Measurements from ENCODE around the gene ACSS1.

ACSS1 gene

GRCh38 chr20:25000268-25000801, 57.6 kb downstream of the ACSS1 start:
- H3K9me3 ChIP-seq (ENCODE audit: control insufficient read depth, insufficient read depth, low read length) = no peaks in the 10 kb centered on the region
- no peaks in the 10 kb centered on the region for H3K4me1 ChIP-seq (ENCODE audit: insufficient read depth, low read length)
- H3K36me3 ChIP-seq (ENCODE audit: insufficient read depth, low read length) = no peaks in the 10 kb centered on the region
- no peak overlapping the region for H3K9ac ChIP-seq (ENCODE audit: low read depth, low read length)

- Histone ChIP-seq H3K9ac (ENCODE audit: low read depth, low read length) (no peak overlapping the region), H3K9me3 (ENCODE audit: control insufficient read depth, insufficient read depth, low read length) (no peaks in the 10 kb centered on the region), H3K4me1 (ENCODE audit: insufficient read depth, low read length) (no peaks in the 10 kb centered on the region), H3K36me3 (ENCODE audit: insufficient read depth, low read length) (no peaks in the 10 kb centered on the region)
Observed at GRCh38 chr20:24999568-24999967, 58.4 kb downstream of the ACSS1 start.

GRCh38 chr20:24998631-24999445, 59.1 kb downstream of the ACSS1 start:
- no peaks in the 10 kb centered on the region for H3K4me1 ChIP-seq (ENCODE audit: insufficient read depth, low read length)
- H3K9ac ChIP-seq (ENCODE audit: low read depth, low read length) = no peak overlapping the region
- H3K36me3 ChIP-seq (ENCODE audit: insufficient read depth, low read length) = no peaks in the 10 kb centered on the region
- H3K9me3 ChIP-seq (ENCODE audit: control insufficient read depth, insufficient read depth, low read length) = no peaks in the 10 kb centered on the region

- Histone ChIP-seq H3K4me1 (ENCODE audit: insufficient read depth, low read length) (no peaks in the 10 kb centered on the region), H3K9me3 (ENCODE audit: control insufficient read depth, insufficient read depth, low read length) (no peaks in the 10 kb centered on the region), H3K36me3 (ENCODE audit: insufficient read depth, low read length) (no peaks in the 10 kb centered on the region), H3K9ac (ENCODE audit: low read depth, low read length) (no peak overlapping the region)
Observed at GRCh38 chr20:24998121-24998520, 59.8 kb downstream of the ACSS1 start.

GRCh38 chr20:24996449-24997377, 61.2 kb downstream of the ACSS1 start:
- Histone ChIP-seq H3K9me3 (ENCODE audit: control insufficient read depth, insufficient read depth, low read length) (no peaks in the 10 kb centered on the region), H3K9ac (ENCODE audit: low read depth, low read length) (no peak overlapping the region), H3K36me3 (ENCODE audit: insufficient read depth, low read length) (no peaks in the 10 kb centered on the region), H3K4me1 (ENCODE audit: insufficient read depth, low read length) (no peaks in the 10 kb centered on the region)

GRCh38 chr20:24995741-24996448, 62.0 kb downstream of the ACSS1 start:
- Histone ChIP-seq H3K36me3 (ENCODE audit: insufficient read depth, low read length) (no peaks in the 10 kb centered on the region), H3K4me1 (ENCODE audit: insufficient read depth, low read length) (0 out of 2 replicates have a peak, but pooled peaks cover 7% of the 10 kb centered on the region), H3K9me3 (ENCODE audit: control insufficient read depth, insufficient read depth, low read length) (no peaks in the 10 kb centered on the region), H3K9ac (ENCODE audit: low read depth, low read length) (no peak overlapping the region)

- Histone ChIP-seq H3K36me3 (ENCODE audit: insufficient read depth, low read length) (no peaks in the 10 kb centered on the region), H3K4me1 (ENCODE audit: insufficient read depth, low read length) (0 out of 2 replicates have a peak, but pooled peaks cover 8% of the 10 kb centered on the region), H3K9ac (ENCODE audit: low read depth, low read length) (no peak overlapping the region), H3K9me3 (ENCODE audit: control insufficient read depth, insufficient read depth, low read length) (no peaks in the 10 kb centered on the region)
Observed at GRCh38 chr20:24994470-24995368, 63.2 kb downstream of the ACSS1 start.

- Histone ChIP-seq H3K9ac (ENCODE audit: low read depth, low read length) (no peak overlapping the region), H3K36me3 (ENCODE audit: insufficient read depth, low read length) (peaks cover 3% of the 10 kb centered on the region; the same call in 1 of the 2 replicates), H3K4me1 (ENCODE audit: insufficient read depth, low read length) (0 out of 2 replicates have a peak, but pooled peaks cover 8% of the 10 kb centered on the region)
Observed at GRCh38 chr20:24994186-24994465, 63.8 kb downstream of the ACSS1 start.

GRCh38 chr20:24993337-24994185, 64.4 kb downstream of the ACSS1 start:
- 0 out of 2 replicates have a peak, but pooled peaks cover 8% of the 10 kb centered on the region for H3K4me1 ChIP-seq (ENCODE audit: insufficient read depth, low read length)
- H3K9ac ChIP-seq (ENCODE audit: low read depth, low read length) = peak overlapping the region; percentile 87
- H3K9me3 ChIP-seq (ENCODE audit: control insufficient read depth, insufficient read depth, low read length) = no peaks in the 10 kb centered on the region
- H3K36me3 ChIP-seq (ENCODE audit: insufficient read depth, low read length) = peaks cover 3% of the 10 kb centered on the region; the same call in 1 of the 2 replicates

More at GRCh38 chr20:24994186-24994465, 63.8 kb downstream of the ACSS1 start:
- H3K9me3 ChIP-seq (ENCODE audit: control insufficient read depth, insufficient read depth, low read length) = no peaks in the 10 kb centered on the region

- Histone ChIP-seq H3K36me3 (ENCODE audit: insufficient read depth, low read length) (peaks cover 3% of the 10 kb centered on the region; the same call in 1 of the 2 replicates), H3K4me1 (ENCODE audit: insufficient read depth, low read length) (0 out of 2 replicates have a peak, but pooled peaks cover 8% of the 10 kb centered on the region), H3K9ac (ENCODE audit: low read depth, low read length) (peak within 1 kb of the TSS; percentile 87), H3K9me3 (ENCODE audit: control insufficient read depth, insufficient read depth, low read length) (no peaks in the 10 kb centered on the region)
Observed at GRCh38 chr20:24992487-24993205, 65.3 kb downstream of the ACSS1 start, which contains the start of gene APMAP. APMAP (minus strand) TSS chr20:24992751; CDS start chr20:24992688, 63 bp downstream.

GRCh38 chr20:24991897-24992486, 65.9 kb downstream of the ACSS1 start:
- H3K4me1 ChIP-seq (ENCODE audit: insufficient read depth, low read length) = 0 out of 2 replicates have a peak, but pooled peaks cover 8% of the 10 kb centered on the region
- H3K9ac ChIP-seq (ENCODE audit: low read depth, low read length) = peak overlapping the region; percentile 87
- peaks cover 3% of the 10 kb centered on the region; the same call in 1 of the 2 replicates for H3K36me3 ChIP-seq (ENCODE audit: insufficient read depth, low read length)
- no peaks in the 10 kb centered on the region for H3K9me3 ChIP-seq (ENCODE audit: control insufficient read depth, insufficient read depth, low read length)
